Cardiac fibroblast (primary cell): ENCODE measurements around the gene NSDHL.

Experiments used
- DNase-seq, 2 donors: peaks; one replicate each; pipeline versions ENCODE4 v3.0.0 to v3.0.0-alpha.2; 2010; ENCODE audit warnings: low read depth in 2 of 2
- H3K4me3 ChIP-seq, 2 donors: replicated peaks in 1 of 2; 1 replicate in 1 of 2; 2 replicates in 1 of 2; pipeline ENCODE4 v1.5.1; 2011; ENCODE audit warnings: low read depth in 2 of 2, low read length in 2 of 2, mild to moderate bottlenecking in 2 of 2, moderate library complexity in 1 of 2
- TF ChIP-seq, protein P1 (sequence below): IDR thresholded peaks from one replicate; pipeline ENCODE4 v1.5.1; 2011; ENCODE audit warnings: low read depth, mild to moderate bottlenecking, low read length, inconsistent platforms

Gene NSDHL

DNA sequence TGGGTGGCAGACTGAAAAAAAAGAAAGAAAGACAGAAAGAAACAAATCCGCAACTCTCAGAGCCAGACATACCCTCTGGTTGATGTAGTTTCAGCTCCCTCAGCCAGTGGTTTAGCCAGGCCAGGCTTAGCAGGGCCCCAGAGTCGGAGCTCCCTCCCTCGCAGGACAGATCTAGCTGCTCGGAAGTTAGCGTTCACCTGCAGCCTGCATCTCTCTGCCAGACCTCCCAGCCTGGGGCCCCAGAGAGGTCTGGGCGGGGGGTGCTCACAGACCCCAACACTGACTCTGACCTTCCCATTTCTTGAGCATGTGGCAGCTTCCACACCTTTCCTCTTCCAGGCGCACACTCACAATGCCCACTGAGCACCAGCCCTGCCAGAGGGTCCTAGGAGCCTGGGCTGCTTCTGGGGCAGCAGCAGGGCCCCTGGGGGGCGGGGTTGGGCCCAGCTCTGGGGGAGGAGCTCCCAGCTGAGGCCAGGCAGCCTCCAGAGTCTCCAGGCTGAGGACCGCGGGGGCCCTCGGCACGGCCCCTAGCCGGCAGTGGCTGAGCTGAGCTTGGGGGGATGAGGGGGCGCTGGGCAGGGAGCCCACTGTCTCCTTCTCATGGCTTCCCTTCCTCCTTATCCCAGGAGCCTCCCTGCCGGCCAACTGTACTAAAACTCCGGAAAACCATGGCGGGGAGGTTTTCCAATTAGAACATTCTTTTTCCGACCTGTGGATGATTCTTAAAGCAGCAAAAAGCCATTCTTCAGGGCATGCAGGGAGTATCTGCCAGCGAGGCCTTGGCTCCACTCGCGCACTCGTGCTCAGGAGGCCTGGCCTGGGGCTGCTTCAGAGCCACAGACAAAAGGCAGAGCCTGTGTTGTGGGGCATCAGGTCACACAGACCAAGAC lies 62.4 kb downstream of the NSDHL start:
- DNase-seq, result no peak
- TF ChIP-seq, protein P1, sequence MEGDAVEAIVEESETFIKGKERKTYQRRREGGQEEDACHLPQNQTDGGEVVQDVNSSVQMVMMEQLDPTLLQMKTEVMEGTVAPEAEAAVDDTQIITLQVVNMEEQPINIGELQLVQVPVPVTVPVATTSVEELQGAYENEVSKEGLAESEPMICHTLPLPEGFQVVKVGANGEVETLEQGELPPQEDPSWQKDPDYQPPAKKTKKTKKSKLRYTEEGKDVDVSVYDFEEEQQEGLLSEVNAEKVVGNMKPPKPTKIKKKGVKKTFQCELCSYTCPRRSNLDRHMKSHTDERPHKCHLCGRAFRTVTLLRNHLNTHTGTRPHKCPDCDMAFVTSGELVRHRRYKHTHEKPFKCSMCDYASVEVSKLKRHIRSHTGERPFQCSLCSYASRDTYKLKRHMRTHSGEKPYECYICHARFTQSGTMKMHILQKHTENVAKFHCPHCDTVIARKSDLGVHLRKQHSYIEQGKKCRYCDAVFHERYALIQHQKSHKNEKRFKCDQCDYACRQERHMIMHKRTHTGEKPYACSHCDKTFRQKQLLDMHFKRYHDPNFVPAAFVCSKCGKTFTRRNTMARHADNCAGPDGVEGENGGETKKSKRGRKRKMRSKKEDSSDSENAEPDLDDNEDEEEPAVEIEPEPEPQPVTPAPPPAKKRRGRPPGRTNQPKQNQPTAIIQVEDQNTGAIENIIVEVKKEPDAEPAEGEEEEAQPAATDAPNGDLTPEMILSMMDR, result no peak
- no peak overlapping the region for H3K4me3 ChIP-seq

DNA sequence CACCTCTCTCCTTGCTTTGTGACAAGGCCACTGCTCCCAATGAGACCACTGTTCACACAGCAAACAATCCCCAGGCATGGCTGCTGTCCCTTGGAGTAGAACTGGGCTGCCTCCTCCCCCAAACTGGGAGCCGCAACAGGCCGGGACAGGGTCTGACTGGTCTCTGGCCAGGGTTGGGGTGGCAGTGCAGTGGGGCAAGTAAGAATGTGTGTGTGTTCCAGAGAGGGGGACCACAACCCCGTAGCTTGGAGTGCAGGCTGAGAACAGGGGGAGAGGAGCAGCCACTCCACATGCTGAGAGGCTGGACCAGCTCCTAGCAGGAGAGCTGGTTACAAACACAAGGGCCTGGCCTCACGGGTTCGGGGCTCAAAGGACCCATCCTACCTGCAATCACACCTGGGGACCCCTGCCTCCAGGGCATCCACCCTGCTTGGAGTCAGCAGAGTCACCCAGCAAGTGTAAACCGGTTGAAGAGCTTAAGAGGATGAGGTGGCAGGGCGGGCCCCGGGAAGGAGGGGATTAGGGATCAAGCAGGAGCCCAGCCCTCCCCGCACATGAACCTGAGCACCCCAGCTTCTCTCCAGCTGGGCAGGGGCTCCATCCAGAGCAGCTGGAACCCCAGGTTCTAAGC lies 63.2 kb downstream of the NSDHL start:
- no peak overlapping the region for H3K4me3 ChIP-seq
- TF ChIP-seq, protein P1, result no peak
- no peak for DNase-seq

DNA sequence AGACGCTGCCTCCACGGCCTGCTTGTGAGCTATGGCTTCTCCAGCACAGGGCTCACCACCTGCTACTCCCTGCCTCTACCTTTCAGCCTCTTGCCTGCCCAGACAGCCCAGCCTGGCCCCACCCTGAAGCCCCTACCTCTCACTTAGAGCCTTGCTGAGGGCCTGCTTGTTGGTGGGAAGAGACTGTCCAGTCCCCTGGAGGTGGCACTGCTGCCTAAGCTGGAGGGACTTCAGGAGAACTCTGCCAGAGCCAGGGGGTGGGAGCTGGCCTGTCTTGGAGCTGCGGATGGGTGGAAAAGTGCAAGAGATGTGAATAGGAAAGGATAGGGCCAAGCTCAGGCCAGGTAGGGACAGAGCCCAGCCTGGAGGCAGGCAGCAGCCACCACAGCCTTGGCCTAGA lies 64.3 kb downstream of the NSDHL start:
- H3K4me3 ChIP-seq, result no peak overlapping the region
- TF ChIP-seq, protein P1, result no peak
- no peak for DNase-seq

DNA sequence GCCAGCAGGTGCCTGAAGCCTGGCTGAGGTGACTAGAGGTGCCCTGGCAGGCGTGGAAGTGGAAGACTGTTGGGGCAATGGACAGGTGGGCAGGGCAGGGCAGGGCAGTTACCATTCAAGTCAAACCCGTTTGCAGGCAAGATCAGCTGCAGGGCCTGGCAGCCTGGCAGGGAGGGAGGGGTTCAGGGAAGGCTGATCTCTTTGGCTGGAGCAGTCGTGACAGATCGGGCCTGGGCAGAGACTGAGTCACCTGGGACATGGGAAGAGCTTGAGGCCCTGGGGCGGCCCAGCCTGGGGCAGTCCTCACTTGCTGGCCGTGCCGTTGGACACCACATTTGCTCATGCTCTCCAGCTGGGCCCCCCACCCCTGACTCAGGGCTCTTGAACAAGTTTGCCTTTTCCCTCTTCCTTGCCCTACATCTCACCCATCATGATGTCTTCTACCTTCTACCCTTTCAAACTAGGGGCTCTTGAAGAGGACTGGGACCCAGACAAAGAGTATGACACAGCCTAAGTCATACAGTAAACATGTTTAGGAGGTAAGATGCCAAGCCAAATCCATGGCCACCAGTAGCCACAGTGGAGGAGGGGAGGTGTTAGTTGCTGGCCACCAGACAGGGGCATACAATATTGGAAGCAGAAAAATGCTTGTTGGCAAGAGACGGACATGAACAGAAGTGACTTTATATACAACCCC lies 65.0 kb downstream of the NSDHL start:
- TF ChIP-seq, protein P1, result no peak

DNA sequence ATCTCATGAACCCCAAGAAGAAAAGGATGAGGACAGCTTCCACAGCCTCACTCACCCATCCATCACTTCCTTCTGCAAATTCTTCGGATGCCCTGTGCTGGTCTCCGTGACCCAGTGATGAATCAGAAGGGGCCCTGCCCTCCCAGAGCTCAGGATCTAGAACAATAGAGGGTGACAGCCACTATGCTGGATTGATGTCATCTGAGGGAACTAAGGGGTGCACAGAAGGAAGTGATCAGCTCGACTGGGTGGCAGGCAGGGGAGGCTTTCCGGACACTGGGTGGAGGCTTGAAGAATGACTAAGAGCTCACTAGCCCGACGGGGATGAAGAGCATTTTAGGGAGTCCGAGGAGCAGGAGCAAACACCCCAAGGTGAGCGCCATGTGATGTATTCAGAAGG lies 65.6 kb downstream of the NSDHL start:
- H3K4me3 ChIP-seq, result no peak overlapping the region
- TF ChIP-seq, protein P1, result no peak
- DNase-seq, result peak in 1 of 2 donors; percentile 49

More for the DNA sequence above, 65.0 kb downstream of the NSDHL start:
- H3K4me3 ChIP-seq, result no peak overlapping the region
- peak in 1 of 2 donors; percentile 17 for DNase-seq

DNA sequence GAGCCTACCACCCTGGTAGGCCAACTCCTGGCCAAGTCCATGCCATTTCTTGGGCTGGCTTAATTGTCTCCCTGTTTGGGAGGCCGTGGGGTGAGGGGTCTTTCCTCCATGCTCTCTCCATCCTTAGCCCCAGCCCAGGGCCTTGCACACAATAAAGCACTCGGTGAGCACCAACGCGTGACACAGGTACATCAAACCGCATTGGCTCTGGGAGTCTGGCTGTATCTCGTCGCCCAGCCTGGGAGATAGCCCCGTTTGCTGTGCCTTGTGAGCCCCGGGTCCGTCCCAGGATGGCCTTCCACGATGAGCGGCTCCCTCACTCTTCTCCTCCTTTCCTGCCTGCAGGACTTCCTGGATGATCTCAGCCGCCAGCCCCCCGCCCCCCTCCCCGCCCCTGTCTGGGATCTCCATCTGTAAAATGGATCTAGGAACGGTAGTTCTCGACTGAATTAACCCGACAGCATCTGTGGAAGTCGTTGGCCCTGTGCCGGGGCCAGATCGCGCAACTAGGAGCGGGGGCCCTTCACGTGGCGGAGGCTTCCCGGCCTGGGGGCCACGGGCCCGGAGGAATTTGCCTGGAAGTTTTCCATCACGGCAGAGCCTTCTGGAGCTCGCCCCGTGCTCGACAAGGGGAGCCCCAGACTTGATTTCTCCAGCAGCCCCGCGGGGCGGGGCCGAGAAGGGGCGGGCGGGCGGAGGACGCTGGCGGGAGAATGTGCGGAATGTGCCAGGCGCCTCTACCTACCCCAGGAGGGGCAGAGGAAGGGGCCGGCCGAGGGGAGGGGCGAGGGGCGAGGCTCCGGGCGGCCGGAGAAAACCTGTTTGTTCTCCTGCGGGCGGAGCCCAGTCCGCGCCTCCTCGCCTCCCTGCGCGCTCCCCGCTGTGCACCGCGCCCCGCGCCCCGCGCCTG lies 66.6 kb downstream of the NSDHL start, which contains the start of gene ZNF185:
ZNF185 (plus strand) TSS at position 846 of the 910 bp plus-strand sequence. CDS start 16,423 bp downstream, outside the sequence.
- TF ChIP-seq, protein P1, result no peak
- H3K4me3 ChIP-seq, result peak within 1 kb of the TSS; percentile 28 to 32
- peak; percentile 17 to 38 for DNase-seq
